OCI-LY3 (cell line): ENCODE data around the gene ACSM6.

Experiments used
- H2AFZ ChIP-seq: fragments of 200-600, 300-600 bp; shearing (Covaris generic); 2 replicates; pipeline ENCODE4 v1.6.0; 2014; ENCODE audit warnings: antibody characterized with exemption, low read depth, low read length
- H3K27ac ChIP-seq: fragments of 200-600, 300-600 bp; sonication (generic); 2 replicates; pipeline ENCODE4 v1.5.1; 2014; ENCODE audit warnings: mild to moderate bottlenecking, low read length, moderate library complexity, mixed read lengths
- H3K27me3 ChIP-seq: fragments of 200-600, 300-600 bp; sonication (generic); 2 replicates; pipeline ENCODE4 v1.6.1; 2014; ENCODE audit warnings: low read depth, low read length, mixed read lengths
- H3K36me3 ChIP-seq: fragments of 200-600, 300-600 bp; sonication (generic); replicated peaks from 2 replicates; pipeline ENCODE3; 2014; ENCODE audit warnings: low read depth, low read length, mixed read lengths
- H3K4me1 ChIP-seq: fragments of 300-600, 200-600 bp; sonication (generic); 2 replicates; pipeline ENCODE4 v1.6.1; 2014; ENCODE audit warnings: low read length, mixed read lengths
- H3K4me2 ChIP-seq: fragments of 200-600, 300-600 bp; sonication (generic); 2 replicates; pipeline ENCODE4 v1.6.1; 2014; ENCODE audit warnings: low read length, mixed read lengths
- H3K4me3 ChIP-seq: fragments of 300-600, 200-600 bp; sonication (generic); 2 replicates; pipeline ENCODE4 v1.5.1; 2014; ENCODE audit warnings: antibody characterized with exemption, mild to moderate bottlenecking, low read length, moderate library complexity
- H3K79me2 ChIP-seq: fragments of 300-600, 200-600 bp; shearing (Covaris generic); 2 replicates; pipeline ENCODE4 v1.6.1; 2014; ENCODE audit warnings: mild to moderate bottlenecking, low read length, mixed read lengths
- H3K9ac ChIP-seq: fragments of 300-600, 200-600 bp; shearing (Covaris generic); 2 replicates; pipeline ENCODE4 v1.6.0; 2014; ENCODE audit warnings: mild to moderate bottlenecking, low read length, moderate library complexity
- H3K9me3 ChIP-seq: fragments of 200-600, 300-600 bp; shearing (Covaris generic); 2 replicates; pipeline ENCODE4 v1.6.1; 2014; ENCODE audit warnings: low read length, mixed read lengths; ENCODE audit not compliant: insufficient read depth
- H4K20me1 ChIP-seq: fragments of 200-600, 300-600 bp; sonication (generic); 2 replicates; pipeline ENCODE4 v1.6.1; 2016; ENCODE audit warnings: low read length, mixed read lengths; ENCODE audit not compliant: insufficient read depth
- EZH2phosphoT487 ChIP-seq: fragments of 200-600 bp; shearing (Covaris generic); IDR thresholded peaks from 2 replicates; pipeline ENCODE4 v1.6.1; 2018; ENCODE audit warnings: antibody characterized with exemption, mixed run types, low read depth
- TF ChIP-seq, protein P1 (sequence below): fragments of 200-600, 300-600 bp; sonication (generic); IDR thresholded peaks from 2 replicates; pipeline ENCODE4 v1.5.1; 2014; ENCODE audit warnings: antibody characterized with exemption, low read length, low read depth

The ACSM6 gene, protein sequence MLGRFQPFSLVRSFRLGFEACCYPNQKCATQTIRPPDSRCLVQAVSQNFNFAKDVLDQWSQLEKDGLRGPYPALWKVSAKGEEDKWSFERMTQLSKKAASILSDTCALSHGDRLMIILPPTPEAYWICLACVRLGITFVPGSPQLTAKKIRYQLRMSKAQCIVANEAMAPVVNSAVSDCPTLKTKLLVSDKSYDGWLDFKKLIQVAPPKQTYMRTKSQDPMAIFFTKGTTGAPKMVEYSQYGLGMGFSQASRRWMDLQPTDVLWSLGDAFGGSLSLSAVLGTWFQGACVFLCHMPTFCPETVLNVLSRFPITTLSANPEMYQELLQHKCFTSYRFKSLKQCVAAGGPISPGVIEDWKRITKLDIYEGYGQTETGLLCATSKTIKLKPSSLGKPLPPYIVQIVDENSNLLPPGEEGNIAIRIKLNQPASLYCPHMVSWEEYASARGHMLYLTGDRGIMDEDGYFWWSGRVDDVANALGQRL

DNA sequence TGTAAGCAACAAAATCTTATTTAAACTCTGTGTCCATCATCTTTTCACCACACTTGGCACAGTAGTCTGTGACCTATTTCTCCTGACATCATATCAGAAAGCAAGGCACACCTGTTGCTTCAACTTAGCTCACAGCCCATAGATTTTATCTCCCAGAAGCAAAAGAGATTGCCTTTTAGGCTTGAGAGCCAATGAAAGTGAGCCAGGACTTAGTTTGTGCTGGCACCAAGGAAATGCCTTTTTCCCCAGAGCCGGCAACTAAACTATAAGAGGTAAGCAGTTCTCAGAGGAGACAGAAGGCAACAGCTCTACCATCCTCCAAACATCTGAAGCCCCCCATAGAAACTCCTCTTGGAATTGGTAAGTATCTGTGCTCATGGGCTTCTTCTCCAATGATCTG is at the start of gene ACSM6:
TSS of gene ACSM6 (plus strand) at position 295 of the 400 bp plus-strand sequence. CDS start 248 bp downstream, outside the sequence.
- no peak for TF ChIP-seq EZH2phosphoT487
- TF ChIP-seq, protein P1, sequence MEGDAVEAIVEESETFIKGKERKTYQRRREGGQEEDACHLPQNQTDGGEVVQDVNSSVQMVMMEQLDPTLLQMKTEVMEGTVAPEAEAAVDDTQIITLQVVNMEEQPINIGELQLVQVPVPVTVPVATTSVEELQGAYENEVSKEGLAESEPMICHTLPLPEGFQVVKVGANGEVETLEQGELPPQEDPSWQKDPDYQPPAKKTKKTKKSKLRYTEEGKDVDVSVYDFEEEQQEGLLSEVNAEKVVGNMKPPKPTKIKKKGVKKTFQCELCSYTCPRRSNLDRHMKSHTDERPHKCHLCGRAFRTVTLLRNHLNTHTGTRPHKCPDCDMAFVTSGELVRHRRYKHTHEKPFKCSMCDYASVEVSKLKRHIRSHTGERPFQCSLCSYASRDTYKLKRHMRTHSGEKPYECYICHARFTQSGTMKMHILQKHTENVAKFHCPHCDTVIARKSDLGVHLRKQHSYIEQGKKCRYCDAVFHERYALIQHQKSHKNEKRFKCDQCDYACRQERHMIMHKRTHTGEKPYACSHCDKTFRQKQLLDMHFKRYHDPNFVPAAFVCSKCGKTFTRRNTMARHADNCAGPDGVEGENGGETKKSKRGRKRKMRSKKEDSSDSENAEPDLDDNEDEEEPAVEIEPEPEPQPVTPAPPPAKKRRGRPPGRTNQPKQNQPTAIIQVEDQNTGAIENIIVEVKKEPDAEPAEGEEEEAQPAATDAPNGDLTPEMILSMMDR, result no peak
- H3K9ac ChIP-seq, result no peak within 1 kb of the TSS
- no peak within 1 kb of the TSS for H3K27ac ChIP-seq

DNA sequence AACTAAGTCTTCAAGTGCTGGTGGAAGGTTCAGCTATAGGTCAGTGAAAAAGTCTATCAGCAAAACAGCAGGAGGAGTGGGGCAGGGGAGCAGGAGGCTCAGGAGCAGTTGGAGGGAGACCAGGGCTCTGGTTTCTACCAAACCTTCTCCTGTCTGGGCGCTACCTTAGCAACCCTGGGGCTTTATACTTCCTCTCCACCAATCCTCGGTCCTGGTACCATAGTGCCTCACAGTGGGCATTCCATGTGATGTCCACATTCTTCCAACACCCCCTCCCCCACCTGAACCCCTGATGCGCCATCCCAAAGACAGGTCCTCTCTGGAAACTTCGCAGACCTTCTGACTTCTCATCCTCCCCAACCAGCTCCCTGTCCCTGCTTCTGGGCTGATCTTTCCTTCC is 25.3 kb upstream of the ACSM6 start:
- Histone ChIP-seq H3K9ac (no peak overlapping the region), H4K20me1 (no peaks in the 10 kb centered on the region), H3K79me2 (no peaks in the 10 kb centered on the region), H3K36me3 (no peaks in the 10 kb centered on the region), H3K9me3 (no peaks in the 10 kb centered on the region), H3K4me1 (no peaks in the 10 kb centered on the region), H3K27me3 (no peaks in the 10 kb centered on the region), H3K4me3 (no peak overlapping the region), H3K27ac (no peak overlapping the region), H2AFZ (no peak overlapping the region), H3K4me2 (no peak overlapping the region)
- TF ChIP-seq EZH2phosphoT487, result no peak
- TF ChIP-seq, protein P1, result no peak

More for the DNA sequence above, at the start of gene ACSM6:
- Histone ChIP-seq H3K36me3 (no peaks in the 10 kb centered on the region), H3K9me3 (no peaks in the 10 kb centered on the region), H3K79me2 (no peaks in the 10 kb centered on the region), H2AFZ (no peak within 1 kb of the TSS), H4K20me1 (no peaks in the 10 kb centered on the region), H3K4me2 (no peak within 1 kb of the TSS), H3K27me3 (no peaks in the 10 kb centered on the region), H3K4me3 (no peak within 1 kb of the TSS), H3K4me1 (no peaks in the 10 kb centered on the region)

DNA sequence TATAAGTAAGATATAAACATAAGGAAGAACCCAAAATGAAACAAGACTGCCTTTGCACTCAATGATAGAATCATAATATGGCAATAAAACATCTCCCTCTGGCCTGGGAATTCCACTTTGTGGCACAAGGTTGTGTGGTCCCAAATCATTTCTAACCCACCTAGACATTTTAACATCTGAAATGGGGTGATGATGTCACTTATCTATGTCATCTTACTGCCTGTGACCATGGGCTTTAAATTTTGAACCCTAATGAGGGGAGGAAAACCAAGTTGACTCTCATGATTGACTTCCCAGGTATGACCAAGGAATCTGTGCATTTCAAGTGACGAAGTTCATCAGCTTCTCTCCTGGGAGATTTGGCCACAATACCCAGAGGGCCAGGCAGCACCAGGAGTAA is 24.5 kb upstream of the ACSM6 start:
- Histone ChIP-seq H3K9ac (no peak overlapping the region), H3K79me2 (no peaks in the 10 kb centered on the region), H4K20me1 (no peaks in the 10 kb centered on the region), H3K4me2 (no peak overlapping the region), H3K9me3 (no peaks in the 10 kb centered on the region), H3K4me1 (no peaks in the 10 kb centered on the region), H2AFZ (no peak overlapping the region), H3K4me3 (no peak overlapping the region), H3K36me3 (no peaks in the 10 kb centered on the region), H3K27me3 (no peaks in the 10 kb centered on the region), H3K27ac (no peak overlapping the region)
- TF ChIP-seq EZH2phosphoT487, result no peak
- TF ChIP-seq, protein P1, result no peak

DNA sequence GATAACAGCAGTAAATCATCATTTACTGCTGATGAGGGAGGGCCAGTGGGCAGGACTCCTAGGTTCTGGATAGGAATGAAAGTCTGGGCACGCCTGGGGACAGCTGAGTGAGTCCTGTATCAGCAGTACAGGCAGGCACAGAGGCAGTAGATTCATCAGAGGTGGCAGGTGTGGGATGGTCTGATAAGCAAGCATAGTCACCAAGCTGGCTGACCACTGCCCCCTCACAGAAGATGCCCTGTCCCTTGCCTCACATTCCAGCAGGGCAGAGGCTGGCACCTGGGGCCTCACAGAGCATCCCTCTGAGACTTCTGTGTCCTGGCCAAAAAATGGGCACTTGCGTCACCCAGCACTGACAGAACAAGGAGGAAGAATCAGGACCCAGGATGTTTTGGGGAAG is 23.2 kb upstream of the ACSM6 start:
- Histone ChIP-seq H3K27ac (no peak overlapping the region), H3K36me3 (no peaks in the 10 kb centered on the region), H3K4me2 (no peak overlapping the region), H3K9ac (no peak overlapping the region), H3K9me3 (no peaks in the 10 kb centered on the region), H4K20me1 (no peaks in the 10 kb centered on the region), H3K27me3 (no peaks in the 10 kb centered on the region), H3K4me3 (no peak overlapping the region), H3K79me2 (no peaks in the 10 kb centered on the region), H2AFZ (no peak overlapping the region), H3K4me1 (no peaks in the 10 kb centered on the region)
- no peak for TF ChIP-seq EZH2phosphoT487
- TF ChIP-seq, protein P1, result no peak
